Brain pericyte (primary cell): ENCODE results near the gene LHFPL6.

Source experiments
- DNase-seq: peaks from one replicate; pipeline ENCODE4 v3.0.0-alpha.2; 2012; ENCODE audit warnings: low read depth, low spot score

The LHFPL6 gene

DNA sequence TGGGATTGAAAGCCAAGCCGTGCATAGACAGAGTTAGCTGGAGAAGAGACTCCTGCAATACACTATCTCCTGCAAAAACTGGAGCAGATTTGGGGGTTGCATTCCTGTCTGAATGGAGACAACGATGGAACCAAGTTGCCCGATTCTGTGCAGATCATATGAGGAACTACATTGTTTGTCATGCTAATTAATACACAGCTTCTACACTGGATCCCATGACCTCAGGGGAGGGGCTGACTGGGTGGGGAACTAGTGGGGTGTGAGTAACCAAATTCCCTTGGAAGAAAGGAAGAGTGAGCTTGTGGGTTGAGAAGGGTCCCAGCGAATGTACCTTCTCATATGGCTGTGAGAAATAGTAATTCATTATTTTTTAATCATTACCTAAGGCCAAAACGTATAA, 214.0 kb downstream of the LHFPL6 start:
- DNase-seq: no peak

DNA sequence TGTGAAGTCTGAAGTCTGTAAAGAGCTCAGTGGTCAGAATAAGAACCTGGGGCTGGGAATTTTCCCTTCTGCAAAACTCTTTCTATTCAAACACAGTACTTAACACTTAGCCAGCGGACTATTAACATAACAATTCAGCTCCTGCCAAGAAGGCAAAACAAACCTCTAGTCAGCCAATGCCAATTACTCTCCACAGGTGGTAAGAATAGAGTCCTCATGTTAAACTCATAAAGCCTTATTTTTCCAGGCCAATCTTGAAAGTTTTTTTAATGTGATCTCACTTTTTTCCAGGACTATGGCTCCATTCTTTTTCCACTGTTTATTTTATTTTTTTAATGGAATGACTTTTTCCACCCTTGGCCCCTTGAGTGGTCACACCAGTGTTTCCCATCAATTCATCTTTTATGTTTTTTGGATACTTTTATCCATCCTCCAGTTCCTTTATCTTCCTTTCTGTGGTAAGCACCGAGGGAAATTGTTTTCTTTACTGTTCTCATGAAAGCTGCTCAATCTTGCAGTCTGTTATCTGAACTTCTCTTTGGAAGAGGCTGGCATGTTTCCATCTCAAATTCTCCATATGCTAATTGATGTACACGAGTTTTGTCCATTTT, 217.3 kb downstream of the LHFPL6 start:
- DNase-seq: peak; percentile 74

DNA sequence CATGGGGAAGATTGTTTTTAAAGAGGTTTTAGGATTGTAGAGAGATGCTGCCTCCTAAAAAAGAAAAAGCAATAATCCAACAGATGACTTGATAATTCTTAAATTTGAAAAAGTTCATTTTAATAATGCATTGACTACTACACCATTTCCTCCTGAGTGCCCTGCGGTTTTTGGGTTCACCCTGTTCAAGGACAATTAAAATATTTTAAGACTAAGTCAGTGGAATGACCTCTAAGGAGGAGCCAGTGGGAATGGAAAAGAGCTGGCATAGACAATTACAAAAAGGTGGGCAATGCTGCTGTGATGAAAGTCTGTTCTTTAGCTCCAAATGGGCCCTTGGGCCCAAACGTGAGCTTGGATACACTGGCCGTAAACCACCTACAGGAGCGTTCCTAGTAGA, 217.8 kb downstream of the LHFPL6 start:
- no peak for DNase-seq

DNA sequence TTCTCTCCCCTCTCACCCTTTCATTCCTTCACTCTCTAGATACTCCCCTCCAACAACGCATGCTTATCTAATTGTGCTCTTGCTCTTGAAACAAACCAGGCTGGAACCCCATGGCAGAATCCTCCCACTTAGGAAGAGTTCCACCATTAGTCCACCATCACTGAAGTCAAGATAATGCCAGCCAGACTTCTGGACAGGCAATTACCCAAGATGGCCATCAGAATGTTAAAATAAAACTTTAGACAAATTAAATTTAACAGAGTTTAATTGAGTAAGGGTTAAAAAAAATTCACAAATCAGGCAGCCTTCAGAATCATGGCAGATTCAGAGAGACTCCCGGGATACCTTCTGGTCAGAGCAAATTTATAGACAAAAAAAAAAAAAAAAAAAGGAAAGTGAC, 221.5 kb downstream of the LHFPL6 start:
- DNase-seq: no peak

DNA sequence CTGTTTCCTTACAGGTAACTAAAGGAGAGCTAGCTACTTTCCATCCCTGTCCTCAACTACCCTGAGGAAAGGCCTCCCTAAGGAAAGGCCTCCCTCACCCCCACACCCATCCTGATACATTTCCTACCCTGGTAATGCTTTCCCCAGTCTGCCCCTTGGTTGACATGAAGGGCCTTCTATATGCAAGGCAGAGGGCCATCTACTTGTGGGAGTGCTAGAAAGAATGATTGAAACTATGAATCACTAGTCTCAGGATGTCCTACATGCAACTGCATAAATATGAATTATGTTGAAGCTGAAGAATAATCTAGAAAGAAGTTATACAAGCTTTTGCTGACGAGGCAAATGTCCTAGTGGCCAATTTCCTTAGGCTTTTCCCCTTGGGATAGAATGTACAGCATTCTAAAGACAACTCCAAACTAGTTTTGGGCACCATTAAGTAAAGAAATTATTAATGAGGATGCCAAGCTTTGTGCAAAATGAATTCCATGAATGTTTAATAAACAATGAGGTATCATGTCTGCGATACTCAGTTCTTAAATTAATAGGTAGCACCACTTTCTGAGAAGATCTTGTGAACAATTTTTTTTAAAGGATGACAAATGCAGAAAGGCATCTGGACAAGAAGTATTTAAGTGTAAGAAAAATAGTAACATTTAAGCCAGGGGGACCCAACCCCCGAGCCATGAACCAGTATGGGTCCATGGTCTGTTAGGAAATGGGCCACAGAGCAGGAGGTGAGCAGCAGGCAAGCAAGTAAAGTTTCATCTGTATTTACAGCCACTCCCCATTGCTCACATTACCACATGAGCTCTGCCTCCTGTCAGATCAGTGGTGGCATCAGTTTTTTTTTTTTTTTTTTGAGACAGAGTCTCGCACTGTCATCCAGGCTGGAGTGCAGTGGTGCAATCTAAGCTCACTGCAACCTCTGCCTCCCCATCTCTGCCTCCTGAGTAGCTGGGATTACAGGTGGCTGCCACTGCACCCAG, 223.0 kb downstream of the LHFPL6 start:
- no peak for DNase-seq

DNA sequence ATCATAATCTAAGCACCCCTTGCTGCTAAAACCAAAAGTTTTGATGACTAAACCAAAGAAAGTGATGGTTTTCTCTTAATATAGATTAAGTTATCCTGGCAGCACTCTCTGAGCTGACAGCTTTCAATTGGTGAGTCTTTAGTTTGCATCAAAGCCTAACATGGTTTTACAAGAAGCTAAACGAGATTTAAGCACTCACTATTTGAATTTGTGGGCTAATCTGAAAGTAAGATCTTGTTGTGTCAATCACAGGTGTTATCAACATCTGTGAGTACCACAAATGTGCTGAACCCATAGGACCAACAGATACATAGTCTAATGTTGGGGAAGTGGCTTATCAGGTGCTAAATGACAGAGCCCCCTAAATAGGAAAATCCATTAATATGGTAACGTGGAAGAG, 223.9 kb downstream of the LHFPL6 start:
- no peak for DNase-seq

DNA sequence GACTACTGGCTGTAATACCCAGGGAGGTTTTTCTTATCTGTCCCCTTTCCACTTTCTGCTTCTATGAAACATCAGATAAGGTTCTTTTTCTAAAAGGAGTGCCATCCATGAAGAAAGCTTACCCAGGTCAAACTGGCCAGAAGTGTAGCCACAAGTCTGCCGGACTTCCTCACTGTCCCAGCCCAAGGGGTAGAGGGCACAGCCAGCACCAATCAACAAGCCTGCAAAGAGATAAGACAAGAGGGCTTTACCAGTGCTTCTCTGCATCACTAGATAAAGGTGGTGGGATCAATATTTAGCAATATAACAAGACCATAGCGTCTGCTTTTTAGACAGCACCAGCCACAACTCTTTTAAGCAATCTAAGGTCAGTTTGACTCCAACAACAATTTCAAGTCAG, 224.7 kb downstream of the LHFPL6 start:
- DNase-seq: no peak

DNA sequence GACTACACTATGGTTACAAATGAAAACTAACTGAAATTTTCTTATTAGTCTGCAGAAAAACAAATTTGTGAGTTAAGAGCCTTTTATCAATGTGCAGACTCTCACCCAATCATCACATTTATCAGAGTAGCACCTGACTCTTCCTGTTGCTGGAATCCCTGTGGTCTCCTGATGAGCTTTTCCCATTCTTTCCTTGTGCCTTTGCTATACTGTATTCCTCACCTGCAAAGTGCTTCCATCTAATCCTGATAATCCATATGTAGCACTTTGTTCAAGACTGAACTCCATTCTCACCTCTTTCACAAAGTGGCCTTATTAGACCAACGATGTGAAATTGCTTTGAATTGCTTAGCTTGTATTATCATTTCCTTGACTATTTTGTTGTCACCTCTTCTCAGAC, 225.3 kb downstream of the LHFPL6 start:
- DNase-seq: no peak

DNA sequence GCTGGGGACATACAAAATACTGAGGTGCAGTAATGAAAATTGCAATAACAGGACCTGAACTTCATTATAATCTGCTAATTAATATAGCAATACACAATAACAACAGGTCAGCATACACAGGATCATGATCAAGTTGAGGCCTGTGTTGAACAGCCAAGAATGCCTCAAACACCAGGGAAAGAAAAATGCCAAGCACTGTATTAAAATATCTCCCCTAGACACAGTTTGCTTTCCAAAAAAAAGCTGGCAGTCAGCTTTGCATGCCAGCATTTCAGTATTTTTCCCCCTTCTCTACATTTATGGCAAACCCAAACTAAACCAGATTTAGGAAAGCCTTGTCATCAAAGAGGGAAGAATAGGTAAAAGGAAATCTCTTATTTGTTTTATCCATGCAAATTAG, 226.9 kb downstream of the LHFPL6 start:
- no peak for DNase-seq

DNA sequence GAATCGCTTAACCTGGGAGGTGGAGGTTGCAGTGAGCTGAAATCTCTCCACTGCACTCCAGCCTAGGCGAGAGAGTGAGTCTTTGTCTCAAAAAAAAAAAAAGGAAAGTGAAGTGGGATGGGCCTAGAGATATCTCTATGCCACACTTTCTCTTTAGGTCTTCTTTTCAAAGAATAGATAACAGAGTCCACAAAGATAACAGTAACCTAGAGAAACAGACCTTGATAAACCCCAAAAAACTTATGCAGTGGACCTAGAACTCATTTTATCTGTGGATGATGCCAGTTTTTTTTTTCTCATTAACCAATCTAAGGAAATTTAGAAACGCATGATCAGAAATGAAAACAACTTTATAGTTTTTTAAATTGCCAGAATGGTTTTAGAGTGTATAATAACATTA, 227.4 kb downstream of the LHFPL6 start:
- no peak for DNase-seq

DNA sequence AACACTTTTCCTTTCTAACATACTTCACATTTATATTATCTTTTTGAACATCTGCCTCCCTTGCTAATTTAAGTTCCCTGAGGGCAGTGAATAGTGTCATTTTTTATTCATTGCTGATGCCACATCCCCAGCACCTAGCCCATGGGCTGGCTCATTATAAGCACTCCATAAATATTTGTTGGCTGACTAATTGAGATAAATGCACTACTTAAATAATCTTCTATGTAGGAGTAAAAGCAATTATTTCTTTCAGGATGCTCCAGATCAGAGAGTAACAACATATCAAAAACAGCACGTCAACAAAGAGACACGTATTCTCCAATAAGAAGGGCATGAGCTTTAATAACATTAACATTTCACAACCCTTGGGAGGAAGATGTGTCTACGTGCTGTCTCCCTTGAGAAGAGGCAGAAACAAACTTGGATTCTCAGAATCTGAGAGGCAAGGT, 228.2 kb downstream of the LHFPL6 start:
- no peak for DNase-seq

DNA sequence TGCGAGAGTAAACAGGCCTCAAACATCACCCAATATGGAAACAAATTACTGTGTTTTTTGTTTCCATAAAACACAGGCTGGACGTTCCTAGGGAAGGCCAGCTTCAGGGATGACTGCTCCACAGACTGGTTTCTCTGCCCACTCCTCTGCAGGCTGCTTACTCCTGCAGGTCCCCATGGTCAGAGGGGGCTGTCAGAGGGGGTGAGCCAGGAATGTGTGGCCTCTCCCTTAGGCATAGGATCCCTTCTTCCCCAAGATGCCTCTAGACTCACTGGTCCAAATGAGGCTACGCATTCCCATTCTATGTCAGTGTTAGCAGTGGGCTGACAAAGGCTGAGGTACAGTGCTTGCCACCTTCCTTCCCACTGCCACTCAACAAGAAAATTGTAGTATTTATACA, 229.8 kb downstream of the LHFPL6 start:
- no peak for DNase-seq

DNA sequence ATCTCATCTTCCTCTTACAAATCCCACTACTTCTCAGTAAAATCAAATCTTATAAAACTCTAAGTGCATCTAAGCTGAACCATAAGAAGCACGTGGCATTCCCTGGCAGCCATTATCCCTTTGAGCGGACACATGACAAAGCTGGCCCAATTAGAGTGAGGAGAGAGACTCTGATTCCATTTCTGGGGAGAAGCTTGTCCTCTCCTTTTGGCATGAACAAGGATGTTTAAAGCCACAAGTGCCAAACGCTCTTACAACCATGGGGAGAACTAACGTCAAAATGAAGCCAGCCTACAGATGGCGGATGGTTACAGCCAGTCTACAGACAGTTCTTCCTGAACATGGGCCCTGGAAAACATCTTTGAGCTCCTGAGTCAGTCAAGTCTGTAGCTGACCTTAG, 231.3 kb downstream of the LHFPL6 start:
- no peak for DNase-seq

DNA sequence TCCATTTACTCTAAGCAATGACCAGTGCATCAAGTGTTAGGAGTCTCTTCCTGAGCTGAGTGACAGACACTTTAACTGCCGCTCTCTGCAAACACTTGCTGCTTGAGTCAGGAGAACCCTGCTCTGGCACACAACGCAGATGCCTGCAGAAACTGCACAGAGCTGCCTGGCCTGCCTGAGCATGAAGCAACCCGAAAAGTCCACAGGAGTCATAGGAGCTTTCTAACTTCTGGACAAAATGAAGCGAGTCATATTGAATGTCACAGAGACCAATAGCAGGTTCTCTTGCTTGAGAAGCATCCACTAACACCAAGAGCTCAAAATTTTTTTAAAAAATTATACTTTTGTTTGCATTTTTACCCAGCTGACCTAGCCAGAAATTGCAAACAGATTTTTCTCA, 232.4 kb downstream of the LHFPL6 start:
- no peak for DNase-seq

DNA sequence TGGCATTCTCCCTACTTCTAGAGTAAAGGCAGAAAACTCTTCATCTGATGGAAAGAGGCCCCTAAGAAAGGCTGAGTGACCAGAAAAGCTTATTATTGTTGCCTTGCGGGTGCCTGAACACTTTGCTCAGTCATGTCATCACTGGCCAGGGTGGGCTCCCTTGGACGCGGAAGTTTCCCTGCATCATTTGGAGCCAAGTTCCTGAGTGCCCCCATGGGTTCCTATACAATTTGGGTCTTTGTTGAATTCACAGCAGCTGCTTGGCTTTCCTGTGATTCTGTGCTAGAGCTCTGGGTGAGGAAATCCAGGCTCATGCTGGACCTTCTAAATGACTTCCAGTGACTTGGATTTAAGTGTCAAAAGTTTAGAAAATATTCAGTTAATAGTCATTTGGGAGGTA, 232.9 kb downstream of the LHFPL6 start:
- no peak for DNase-seq

DNA sequence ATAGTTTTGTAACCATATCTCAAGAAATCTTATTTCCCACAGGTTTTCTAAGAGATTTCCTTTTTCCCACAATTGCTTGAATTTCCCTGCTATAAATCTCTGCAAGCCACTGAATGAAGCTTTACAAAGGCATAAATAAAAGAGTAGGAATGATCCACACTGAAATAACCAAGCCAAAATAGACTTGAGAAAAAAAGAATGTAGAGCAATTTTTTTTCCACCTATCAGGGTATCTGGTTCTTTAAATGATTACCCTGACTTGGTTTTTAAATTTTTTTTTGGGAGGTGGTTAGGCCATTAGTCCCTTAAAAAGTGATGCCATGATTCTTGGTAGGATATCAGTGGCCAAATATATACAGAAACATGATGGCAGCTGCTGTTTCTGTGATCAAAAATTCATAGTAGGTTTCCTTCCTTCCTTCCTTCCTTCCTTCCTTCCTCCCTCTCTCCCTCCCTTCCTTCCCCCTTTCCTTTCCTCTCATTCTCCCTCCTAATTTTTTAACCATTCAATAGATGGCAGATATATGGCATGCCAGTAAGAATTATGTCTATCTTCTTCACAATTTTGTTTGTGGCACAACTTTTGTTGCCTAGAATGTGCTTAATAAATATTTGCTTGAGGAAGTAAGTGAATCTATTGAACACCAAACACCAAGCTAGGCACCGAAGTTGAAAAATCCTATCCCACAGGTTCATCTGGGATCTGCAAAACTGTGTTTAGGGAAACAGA, 233.7 kb downstream of the LHFPL6 start:
- DNase-seq: no peak

DNA sequence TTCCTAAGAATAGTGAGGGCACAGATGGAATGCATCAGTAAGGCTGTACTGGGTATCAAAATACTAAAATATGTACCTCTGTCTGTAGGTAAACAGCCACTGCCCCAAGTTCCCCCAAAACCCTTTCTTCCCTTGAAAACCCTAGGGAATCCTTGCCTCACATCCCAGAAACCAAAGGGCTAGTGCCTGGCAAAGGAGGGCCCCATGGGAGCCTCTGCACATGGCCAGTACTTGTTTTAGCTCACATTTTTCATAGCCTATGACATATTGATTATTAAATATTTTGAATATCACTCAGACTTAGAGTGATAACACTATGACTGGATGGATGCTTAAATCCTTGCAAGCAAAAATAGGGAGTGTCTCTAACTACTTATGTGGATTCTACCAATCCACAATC, 237.1 kb downstream of the LHFPL6 start:
- DNase-seq: no peak

DNA sequence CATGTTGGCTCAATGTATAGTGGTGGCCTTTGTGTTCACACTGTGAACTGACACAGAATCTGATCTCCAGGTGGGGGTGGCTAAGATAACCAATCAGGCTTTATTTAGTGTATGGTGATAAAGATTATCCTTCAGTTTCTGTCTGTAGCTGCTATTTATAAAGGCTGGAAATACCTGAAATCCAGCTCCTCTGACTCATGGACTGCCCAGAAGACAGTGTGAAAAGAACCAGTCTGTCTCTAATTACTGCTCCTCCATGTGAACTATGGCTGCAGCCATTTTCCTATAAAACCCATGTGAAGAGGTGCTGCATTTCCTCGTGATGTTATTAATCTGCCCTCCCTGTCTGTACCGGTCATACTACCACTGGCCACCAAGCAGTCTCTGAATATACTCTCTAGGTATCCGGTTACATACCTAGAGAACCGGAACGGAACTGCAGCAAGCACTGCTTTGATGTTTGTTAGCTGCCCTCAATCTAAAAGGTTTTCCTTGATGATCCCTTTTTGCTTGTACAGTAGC, 238.0 kb downstream of the LHFPL6 start:
- no peak for DNase-seq

DNA sequence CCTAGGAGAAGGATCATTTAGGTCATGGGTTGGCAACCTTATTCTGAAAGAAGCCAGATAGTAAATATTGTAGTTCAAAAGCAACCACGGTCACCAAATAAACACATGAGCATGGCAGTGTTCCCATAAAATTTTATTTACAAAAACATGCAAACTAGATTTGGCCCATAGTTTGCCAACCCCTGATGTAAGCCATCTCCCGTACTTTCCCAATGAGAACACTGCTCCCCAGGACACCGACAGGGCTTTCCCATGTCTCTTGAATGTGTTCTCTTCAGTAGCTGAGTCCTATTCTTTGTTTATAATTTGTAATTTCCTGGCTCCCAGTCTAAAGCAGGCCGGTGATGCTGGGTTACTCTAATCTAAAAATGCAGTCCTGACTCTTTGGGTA, 239.6 kb downstream of the LHFPL6 start:
- DNase-seq: no peak

DNA sequence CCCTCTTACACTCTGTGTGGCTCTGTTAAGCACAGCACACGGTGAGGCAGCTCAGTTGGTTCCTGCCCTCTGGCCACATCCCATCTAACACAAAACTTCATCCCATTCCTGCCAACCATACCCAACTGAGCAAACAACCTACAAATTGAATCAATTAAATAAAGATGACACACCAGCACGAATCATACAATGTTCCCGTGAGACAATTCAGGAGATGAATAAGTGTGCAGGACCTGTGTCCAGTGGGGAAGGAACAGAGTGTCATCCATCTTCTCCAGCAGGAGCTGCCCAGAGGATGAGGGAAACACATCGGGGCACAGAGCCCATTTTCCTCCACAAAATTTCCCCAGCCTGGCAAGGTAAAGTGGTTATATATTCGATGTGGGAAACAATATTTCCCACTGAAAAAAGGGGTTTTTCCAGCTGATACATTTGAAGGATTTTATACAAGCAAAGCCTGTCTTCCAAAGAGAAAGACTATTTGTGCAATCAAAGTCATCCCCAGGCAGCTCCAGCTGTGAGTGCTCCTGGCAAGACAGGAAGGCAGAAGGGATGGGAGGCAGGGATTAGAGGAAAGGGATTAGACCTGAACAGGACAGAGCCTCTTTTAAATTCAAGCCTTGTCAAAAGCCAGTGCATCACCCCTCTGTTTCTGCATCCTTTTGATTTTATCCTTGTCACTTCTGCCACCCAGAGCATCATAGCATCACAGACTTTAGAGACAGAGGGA, 240.2 kb downstream of the LHFPL6 start:
- DNase-seq: no peak

DNA sequence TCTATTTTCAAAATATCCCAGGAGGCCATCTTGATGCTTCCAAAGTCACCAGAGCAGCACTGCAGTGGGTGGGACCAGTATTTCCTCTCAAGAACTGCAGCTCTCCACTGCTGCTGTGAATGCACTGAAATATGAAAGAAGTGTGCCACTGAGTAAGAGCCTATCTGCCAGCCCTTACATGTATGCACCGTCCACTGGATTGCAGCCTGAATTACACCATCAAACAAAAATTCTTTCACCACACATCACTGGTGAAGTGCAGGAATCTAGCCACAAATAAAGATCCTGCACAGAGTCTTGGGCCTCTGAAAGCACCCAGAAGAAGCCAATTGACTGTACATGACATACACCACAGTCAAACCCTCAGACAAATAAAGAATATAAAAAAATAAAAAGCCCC, 249.0 kb downstream of the LHFPL6 start:
- DNase-seq: no peak

DNA sequence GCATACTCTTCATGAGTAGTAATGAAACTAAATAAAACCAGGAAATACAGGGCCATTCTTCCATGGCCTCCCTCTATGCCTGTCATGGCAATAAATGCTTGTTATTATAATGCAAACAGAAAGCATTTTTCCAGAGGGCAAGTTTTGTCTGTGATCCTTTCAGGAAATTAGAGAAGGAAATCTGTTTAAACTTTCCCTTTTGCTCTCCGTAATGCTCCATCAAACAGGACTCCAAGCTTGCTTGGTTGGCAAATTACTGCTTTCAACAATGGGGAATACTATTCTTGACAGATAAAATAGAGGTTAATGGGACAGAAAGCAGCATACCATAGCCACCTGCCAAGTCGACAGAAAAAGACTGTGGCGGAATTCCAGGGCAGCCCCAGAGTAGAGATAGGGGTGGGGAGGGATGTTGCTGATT, 252.5 kb downstream of the LHFPL6 start:
- no peak for DNase-seq
